Femur (tissue), 1 donor: ENCODE results near the gene KRT82.
"Not testable (repeated sequence)": the region's sequence is repeated elsewhere in the genome, so short reads cannot be mapped to it uniquely, and the experiment has no call there.

Experiments
- DNase-seq: peaks from one replicate; pipeline ENCODE4 v3.0.0-alpha.2; 2017

The KRT82 gene

DNA sequence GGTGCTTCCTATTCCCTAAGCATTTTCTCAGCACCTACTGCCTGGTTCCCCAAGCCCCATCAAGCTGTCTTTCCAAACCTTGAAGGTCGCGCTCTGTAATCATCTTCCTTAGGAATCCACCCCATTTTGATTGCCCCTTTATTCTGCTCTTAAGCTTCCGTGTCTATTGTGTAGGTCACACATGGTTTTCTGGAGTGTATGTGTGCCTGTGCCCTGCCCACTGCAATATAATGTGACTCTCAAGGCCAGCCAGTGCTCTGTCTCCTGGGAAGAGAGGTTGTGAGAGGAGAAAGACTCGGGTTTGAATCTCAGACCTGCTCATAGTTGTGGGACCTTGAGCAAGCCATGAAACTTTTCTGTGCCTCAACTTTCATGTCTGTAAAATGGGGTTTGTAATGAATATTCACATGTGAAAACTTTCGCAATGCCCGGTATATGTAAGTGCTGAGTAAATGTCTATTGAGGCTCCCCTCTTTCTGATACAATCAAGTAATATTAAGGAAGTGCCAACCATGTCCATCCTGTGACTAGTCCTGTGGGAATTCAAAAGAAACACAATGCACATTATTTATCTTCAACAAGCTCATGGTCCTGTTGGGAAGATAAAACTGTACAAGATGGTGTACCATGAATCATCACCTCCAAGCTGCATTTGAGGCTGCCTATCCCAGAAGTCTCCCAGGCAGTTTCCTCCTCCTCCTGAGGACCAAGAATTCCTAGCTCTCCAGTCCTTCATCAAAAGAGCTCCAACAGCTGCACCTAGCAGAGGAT is 28.8 kb upstream of the KRT82 start:
- no peak for DNase-seq

GRCh38 chr12:52434081-52434733 is 28.1 kb upstream of the KRT82 start, which contains the start of gene KRT75:
KRT75 (minus strand) TSS chr12:52434371; CDS start chr12:52434304, 67 bp downstream.
- no peak for DNase-seq

GRCh38 chr12:52433501-52434080 is 27.5 kb upstream of the KRT82 start:
- DNase-seq: no peak

DNA sequence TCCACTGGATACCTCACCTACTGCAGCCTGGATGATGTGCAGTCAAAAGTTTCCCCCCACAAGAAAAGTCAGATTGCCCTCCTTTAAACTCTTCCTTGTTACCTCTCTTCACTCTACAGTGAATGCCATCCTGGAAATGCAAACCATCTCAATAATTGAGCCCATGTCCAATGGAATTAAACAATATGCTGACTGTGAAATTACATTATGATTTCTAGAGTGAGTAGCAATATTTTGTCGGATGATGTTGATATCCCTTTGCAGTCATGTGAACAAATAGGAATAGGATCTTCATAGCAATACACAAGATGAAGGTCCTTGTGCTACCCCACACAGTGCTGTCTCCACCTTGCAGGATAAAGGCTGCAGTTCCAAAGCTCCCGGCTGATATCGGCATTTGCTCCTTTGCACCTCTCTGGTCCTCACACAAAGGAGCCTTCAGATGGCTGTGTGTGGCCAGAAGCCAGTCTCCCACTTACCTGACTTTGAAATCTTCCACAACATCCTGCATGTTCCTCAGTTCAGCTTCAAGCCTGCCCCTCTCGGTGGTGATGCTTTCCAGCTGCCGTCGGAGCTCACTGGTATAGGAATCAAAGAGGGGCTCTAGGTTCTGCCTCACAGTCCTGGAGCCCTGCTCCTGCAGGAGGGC is 26.5 kb upstream of the KRT82 start:
- no peak for DNase-seq

DNA sequence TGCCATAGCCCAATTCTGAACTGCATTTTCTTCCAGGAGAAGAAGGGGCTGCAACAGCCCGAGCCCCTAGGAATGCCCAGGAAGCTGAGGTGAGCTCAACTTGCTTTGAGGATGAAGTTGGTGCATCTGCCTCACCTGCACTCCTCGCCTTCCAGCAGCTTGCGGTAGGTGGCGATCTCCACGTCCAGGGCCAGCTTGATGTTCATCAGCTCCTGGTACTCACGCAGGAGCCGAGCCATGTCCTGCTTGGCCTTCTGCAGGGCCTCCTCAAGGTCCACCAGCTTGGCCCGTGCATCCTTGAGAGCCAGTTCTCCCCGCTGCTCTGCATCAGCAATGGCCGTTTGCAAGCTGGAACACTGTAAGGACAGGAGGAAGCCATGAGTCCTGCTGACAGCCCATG is 22.0 kb upstream of the KRT82 start:
- no peak for DNase-seq

GRCh38 chr12:52427083-52427482 is 20.9 kb upstream of the KRT82 start:
- DNase-seq: no peak

GRCh38 chr12:52426034-52426433 is 19.9 kb upstream of the KRT82 start:
- no peak for DNase-seq

GRCh38 chr12:52425466-52425865 is 19.3 kb upstream of the KRT82 start:
- no peak for DNase-seq

GRCh38 chr12:52423661-52424500 is 17.7 kb upstream of the KRT82 start:
- DNase-seq: peak; percentile 51

DNA sequence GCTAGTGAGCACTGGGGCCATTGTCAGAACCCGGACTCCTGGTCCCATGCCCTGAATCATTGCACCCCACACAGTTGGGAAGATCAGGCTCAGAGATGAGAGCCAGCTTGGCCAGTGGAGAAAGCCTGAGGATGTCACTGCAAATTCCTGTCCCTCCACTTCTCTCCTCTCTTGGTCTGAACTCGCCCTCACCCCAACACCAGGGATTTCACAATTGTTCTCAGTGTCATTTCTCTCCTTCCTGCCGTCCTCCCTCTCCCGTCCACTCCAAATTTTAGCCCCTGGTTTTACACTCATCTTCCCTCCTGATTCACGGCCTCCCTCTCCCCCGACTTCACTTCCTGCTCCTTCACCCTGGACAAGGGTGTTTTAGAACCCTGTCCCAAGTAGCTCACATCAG is 16.9 kb upstream of the KRT82 start:
- DNase-seq: no peak

DNA sequence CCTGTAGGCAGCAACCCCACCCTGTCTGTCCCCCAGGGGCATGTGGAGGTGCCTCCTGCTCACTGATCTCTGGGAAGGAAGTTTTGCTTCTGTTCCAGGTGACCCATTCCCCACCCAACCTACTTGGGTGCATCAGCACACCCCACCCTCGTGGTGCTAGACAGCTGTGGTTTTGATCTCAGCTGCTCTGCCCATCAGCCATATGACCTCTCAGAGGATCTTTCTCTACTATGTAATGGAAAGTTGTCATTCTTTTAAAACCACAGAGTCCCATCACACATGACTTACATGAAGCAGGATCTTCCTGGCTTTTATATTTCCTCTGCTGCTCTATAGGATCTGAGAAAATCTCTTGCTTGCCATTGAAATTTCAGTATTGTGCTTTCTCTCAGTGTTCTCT is 13.5 kb upstream of the KRT82 start:
- DNase-seq: no peak

DNA sequence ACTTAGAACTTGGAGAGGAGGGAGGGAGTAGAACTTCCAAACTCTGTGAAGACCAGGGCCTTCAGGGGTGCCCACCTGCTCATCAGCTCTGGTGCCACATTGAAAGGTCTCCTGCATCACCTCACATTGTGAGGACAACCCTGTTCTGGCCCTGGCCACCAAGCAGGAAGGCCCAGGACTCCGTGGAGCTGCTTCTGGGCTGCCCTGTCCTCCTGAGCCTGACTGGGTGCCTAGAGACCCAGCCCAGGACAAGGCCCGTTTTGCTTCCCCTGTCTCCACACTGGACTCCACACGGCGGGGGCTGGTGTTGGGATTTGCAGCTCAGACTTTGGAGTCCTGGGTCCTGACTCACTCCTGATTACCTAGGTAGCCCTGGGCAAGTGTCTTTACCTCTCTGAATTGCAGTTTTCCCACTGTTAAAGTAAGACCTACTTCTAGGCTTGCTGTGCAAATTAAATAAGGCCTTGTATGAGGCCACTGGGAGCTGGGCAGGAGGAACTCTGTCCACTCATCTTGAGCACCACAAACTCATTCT is 12.5 kb upstream of the KRT82 start:
- DNase-seq: no peak

- no peak for DNase-seq
These were observed 11.6 kb upstream of the KRT82 start for GRCh38 chr12:52417740-52418139.

DNA sequence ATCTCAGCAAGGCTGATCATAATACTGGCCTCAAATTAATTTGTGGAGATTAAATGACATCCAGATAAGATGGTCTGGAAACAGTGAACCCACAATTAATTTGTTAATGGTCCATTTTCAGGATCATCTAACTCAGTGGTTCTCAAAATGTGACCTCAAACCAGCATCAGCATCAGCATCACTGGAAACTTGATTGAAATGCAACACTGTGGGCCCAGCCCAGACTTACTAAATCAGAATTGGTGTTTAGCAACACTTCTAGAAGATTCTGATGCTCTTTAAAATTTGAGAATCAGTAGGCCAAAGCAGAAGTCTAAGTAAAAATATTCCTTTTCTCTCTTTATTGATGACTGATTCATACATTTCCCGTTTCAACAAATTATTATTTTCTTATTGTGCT is 10.7 kb upstream of the KRT82 start:
- no peak for DNase-seq

DNA sequence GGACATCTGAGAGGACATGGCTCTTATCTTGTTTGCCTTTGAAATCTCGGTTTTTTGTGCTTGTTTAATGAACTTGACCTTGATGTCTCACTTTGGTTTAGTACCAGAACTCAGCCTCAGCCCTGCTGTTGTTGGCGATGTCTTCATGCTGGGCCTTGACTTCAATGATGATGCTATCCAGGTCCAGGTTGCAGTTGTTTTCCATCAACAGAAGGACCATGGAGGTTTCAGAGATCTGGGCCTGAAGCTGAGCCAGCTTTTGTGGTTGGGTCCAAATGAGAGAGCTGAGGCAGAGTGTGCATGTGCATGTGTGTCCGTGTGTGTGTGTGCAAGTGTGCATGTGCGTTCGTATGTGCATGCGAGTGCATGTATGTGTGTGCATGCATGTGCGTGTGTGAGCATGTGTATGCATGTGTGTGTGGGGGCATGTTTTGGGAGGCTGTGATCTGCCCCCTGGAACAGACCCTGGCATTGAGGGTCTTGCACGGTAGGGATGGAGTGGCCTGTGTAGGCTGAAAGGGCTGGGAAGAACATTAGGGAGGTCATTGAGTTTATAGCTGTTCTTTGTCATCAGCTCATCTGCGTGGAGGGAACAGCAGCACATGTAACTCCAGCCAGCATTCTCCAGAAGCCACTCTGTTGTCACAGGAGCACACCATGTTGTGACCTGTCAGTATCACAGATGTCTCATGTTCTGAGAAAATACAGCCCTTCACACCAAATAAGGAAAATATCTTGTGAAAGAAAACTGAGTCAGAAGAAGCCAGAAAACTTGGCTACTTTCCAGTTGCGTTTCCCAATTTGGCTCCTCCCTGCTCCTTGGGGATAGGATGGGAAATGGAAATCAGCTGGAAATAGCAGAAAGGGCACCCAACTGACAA is 10.0 kb upstream of the KRT82 start:
- no peak for DNase-seq

DNA sequence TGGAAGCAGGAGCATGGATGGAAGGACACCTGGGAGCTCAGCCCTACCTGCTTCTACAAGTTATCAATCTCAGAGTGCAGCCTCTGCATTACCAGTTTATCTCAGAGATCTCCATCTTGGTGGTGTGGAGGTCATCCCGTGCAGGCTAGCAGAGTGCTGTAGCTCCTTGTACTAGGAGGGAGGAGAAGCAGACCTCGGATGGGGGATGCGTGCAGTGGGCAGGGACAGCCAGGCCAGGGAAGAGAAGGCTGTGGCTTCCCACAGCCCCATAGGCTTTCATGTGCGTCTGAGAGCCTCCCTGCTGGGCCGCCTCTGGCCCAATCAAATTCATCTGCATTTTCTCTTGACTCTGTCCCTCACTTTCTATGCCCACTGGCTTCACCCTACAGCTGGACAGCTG is 8.8 kb upstream of the KRT82 start:
- DNase-seq: no peak

DNA sequence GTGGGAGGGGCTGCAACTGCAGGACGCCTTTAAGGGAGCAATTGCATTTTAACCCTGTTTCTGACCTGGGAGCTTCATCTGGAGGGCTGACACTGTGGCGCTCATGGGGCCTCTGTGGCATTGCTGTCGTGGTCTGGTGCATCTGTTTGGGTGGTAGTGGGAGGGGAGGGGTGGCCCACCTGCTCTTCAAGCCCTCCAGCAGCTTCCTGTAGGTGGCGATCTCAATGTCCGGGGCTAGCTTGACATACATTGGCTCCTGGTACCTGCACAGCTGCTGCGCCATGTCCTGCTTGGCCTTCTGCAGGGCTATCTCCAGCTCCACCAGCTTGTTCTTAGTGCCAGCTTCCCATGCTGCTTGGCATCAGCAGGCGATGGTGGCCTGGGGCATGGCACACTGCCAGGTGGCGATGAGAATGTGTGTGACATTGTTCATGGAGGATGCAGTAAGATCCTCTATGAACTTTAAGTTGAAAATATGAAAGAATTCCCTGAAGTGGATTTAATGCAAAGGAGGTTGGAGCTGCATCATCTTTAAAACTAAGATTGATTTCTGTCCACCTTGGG is 7.7 kb upstream of the KRT82 start:
- DNase-seq: no peak

DNA sequence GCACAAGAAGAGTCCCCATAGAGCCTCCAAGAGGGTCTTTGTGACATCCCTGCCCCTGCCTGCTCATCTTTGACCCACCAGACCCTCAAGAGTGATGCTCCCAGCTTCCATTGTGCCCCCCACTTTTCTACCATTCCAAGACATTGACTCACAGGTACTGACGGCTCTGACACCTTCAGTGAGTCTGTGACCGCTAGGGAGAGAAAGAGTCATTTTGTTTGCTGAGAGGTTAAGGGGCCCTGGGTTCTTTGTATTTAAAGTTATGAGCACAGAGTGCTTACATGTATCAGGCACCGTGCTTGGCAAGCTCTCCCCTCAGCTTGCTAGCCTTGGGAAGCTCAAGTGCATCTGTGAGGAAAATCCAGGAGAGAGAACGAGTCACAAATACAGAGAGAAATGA is 7.1 kb upstream of the KRT82 start:
- DNase-seq: no peak

DNA sequence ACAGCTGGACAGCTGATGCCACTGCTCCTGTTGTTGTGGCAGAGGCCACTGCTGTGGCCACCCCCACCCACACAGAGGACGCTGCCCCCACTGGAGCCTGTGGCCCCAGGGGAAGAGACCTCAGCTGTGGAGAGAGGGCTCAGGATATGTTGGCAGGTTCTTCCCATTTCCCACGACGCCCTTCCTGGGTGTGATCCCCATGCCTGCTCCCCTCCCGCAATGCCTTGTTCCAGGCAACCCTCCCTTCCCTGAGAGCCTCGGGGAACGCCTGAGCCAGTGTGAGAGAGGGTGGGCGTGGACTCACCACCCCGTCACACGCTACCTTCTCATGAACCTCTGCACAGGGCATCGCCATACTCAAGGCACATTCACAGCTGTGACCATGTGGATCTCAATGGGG is 5.7 kb upstream of the KRT82 start:
- no peak for DNase-seq

DNA sequence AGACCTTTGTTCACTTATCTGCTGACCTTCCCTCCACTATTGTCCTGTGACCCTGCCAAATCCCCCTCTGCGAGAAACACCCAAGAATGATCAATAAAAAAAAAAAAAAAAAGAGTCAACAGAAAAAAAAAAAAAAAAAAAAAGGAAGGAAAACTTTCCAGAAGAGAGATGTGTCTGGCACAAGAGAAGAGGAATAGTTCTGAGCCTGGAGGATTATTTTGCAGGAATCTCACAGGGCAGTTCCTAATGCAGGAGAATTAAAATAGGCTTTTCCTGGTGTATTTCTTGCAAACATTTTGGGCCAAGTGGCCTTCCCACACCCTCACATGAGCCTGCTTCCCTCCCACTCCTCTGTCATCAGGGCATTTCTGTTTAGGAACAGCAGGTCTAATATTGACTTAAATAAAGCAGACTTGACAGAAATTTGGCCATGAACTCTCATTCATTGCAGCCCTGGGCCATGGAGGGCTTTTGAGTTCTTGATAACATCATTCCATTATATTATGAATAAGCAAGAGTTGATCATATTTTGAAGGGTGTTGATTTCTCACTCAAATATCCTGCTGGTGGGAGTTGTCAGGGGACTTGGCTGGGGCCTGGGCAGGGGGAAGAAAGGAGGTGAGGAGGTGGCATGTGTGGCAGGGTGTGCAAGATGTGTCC is 4.6 kb upstream of the KRT82 start:
- DNase-seq: not testable (repeated sequence)

DNA sequence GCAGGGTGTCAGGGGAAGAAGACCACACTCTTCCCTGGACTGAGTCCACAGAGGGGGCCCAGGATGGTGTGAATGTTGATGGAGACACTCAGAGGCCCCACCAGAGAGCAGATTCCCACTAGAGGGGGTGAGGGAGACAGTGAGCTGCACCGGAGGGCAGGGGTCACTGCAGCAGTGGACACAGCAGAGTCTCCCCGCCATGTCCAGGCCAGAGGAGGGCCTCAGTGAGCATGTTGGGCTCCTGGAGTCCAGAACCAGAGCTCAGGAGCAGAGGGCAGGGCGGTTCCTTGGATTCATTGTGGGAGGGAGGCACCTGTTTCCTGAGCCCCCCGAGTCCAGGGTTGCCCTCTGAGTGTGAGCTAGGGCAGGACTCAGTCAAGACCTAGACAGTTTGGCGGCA is 1.8 kb upstream of the KRT82 start:
- no peak for DNase-seq
